Stimulated activated CD4-positive, alpha-beta T cell treated with anti-CD3 and anti-CD28 coated beads, Interleukin-15, amount 100 ng/mL, for 24 hours (primary cell): Measurements from ENCODE around the gene TPSB2.

Experiments used
- DNase-seq: peaks from one replicate; pipeline ENCODE4 v3.0.0-alpha.2; 2020

TPSB2 gene

GRCh38 chr16:1218061-1218929 is 11.7 kb downstream of the TPSB2 start:
- no peak for DNase-seq

DNA sequence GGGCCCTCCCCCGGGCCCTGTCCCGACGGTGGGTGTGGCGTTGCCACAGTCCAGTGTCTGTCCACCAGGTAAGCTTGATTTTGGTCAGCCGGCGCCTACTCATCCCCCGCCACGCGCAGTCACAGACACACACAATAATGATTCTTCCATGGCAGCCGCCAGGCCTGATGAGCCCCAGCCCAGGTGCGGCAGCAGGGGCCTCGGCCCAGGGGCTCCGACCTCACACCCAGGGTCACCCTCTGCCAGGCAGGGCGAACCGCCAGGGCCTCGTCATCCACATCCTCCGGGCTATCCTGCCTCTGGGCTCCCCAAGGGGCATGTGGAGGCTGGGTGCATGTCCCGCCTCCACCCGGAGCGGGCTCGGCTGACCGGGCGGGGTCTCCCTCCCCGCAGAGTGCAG is 12.5 kb downstream of the TPSB2 start:
- DNase-seq, result no peak

GRCh38 chr16:1216681-1217400 is 13.1 kb downstream of the TPSB2 start:
- no peak for DNase-seq

- no peak for DNase-seq
Observed at GRCh38 chr16:1216296-1216619, 13.7 kb downstream of the TPSB2 start.

DNA sequence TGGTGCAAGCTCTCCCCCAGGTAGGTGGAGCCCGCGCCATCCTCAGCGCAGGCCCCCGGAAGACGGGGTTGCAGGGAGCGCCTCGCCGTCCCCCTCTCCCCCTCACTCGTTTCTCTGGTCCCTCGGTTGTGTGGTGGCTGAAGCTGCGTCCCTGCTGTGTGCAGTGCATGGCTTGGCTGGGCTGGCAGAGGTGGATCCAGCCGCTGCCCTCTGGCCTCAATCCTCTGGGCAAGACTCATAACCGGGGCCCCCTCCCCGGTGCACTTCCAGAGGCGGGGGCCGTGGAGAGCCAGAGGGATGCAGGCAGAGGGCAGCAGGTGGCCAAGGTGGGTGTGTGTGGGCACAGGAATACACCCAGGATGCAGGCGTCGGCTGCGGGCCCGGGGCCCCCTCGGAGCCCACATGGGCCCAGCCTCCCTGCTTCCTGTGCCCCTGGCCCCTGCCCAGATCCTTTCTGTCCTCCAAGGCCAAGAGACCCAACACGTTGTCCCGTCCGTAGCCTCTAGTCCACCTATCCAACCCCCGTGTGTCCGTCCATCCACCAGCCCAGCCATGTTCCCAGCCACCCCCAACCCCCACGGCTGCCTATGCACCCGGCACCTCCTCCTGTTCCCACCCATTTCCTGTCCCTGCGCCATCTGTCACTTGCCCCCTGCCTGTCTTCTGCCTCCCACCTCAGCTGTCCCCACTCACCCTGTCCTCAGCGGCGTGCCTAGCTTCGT is 14.2 kb downstream of the TPSB2 start:
- DNase-seq, result no peak

DNA sequence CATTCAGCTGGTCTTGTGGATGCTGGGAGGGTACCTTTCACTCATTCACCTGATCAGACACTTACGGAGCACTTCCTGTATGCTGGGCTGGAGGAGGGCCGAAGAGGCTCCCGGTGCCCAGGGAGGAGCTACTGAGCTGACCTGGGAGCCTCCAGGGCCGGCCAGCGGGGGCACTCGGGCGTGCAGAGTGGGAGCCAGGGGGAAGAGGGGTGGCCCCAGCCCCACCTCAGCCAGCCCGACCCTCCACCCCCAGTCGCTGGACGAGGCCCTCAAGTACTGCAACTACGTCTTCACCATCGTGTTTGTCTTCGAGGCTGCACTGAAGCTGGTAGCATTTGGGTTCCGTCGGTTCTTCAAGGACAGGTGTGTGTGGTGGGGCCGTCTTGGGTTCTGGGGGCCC is 15.3 kb downstream of the TPSB2 start:
- no peak for DNase-seq

DNA sequence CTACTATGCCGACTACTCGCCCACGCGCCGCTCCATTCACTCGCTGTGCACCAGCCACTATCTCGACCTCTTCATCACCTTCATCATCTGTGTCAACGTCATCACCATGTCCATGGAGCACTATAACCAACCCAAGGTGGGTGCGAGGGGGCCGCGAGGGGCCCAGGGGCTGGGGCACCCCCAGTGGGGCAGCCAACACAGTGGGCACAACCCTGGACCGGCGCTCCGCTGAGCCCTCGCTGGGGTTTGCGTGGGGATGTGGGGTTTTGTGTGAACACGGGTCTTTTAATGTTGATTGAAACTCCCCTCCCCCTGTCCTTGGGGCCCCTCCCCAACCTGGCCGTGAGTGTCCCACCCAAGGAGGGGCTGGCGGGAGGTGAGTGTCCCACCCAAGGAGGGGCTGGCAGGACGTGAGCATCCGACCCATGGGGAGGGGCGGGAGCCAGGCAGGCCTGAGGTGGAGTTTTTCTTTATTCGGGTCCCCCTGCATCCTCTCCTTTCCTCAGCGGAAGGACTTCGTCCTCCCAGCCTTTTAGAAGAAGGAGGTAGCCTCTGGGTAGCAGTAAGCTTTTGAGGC is 16.1 kb downstream of the TPSB2 start:
- DNase-seq, result no peak

- no peak for DNase-seq
Observed at GRCh38 chr16:1213231-1213630, 16.8 kb downstream of the TPSB2 start.

DNA sequence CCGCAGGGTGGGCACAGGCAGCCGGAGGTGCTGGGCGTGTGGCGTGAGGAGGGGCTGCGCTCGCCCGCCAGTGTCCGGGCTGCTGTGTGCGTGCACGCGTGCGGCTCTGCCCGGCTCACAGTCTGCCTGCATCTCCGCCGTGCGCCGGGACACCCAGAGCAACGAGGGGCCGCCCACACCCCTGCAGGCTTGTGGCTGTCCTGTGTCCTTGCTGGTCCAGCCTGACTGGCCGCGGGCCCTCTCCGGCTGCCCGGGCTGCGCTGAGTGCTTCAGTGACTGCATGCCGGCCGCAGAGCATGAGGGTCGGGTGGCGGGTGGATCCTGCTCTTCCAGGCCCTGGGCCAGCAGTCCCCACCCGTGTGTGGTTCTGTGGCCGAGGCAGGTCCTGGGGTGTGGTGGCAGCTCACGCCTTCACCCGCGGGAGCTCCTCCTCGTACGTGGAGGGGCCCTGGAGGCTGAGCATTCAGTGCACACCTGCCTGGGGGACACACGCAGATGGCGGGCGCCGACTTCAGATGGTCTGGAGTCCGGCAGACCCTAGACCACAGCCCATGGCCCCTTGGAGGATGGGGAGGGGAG is 17.3 kb downstream of the TPSB2 start:
- no peak for DNase-seq

GRCh38 chr16:1211451-1212268 is 18.3 kb downstream of the TPSB2 start:
- DNase-seq, result no peak

- DNase-seq, result no peak
Observed at GRCh38 chr16:1210461-1210860, 19.5 kb downstream of the TPSB2 start.

- no peak for DNase-seq
Observed at GRCh38 chr16:1209081-1209480, 20.9 kb downstream of the TPSB2 start.

DNA sequence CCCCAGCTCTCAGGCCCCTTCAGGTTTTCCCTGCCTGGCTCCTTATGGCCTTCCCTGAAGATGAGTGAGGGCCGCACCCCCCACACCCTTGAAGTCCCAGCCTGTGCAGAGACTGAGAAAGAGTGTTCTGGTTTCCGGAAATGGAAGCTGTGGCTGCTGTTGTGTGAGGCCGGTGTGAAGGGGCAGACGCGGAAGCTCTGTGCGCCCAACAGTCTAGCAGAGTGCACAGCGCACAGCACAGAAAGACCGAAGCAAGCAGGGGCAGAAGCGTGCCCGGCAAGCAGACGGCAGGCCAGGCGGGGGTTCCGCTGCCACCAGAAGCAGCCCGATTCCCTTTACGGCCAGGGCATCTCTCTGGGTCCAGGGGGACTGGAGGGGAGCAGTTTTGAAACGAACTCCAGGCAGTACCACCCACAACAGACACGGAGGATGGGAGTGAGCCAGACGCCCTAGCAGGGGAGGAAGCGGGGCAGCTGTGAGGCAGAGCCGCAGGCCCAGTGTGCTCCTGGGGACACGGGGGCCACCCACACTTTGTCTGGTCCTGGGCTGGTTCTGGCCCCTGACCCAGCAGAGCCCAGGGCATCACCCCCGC is 21.6 kb downstream of the TPSB2 start:
- DNase-seq, result no peak

DNA sequence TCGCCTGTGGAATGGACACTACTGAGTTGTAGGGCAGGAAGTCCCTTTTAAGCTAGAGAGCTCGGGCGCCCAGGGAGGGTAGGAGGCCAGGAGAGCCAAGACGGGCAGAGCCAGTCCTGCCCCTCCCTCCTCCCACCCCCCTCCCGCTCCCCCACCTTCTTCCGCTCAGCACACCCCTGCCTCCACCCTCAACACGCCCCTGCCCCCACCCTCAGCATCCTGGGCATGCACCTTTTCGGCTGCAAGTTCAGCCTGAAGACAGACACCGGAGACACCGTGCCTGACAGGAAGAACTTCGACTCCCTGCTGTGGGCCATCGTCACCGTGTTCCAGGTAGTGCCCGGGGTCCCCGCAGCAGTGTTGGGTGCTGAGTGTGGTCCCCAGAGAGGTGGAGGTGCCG is 23.2 kb downstream of the TPSB2 start:
- DNase-seq, result no peak

GRCh38 chr16:1206326-1206725 is 23.7 kb downstream of the TPSB2 start:
- no peak for DNase-seq

DNA sequence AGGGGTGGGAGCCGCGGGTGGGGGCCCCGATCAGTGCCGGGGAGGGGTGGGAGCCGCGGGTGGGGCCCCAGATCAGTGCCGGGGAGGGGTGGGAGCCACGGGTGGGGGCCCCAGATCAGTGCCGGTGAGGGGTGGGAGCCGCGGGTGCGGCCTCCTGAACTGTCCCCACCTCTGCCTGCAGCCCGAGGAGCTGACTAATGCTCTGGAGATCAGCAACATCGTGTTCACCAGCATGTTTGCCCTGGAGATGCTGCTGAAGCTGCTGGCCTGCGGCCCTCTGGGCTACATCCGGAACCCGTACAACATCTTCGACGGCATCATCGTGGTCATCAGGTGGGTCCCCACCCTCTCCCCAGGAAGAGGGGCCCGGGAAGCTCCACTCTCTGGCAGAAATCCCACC is 25.1 kb downstream of the TPSB2 start:
- DNase-seq, result no peak

GRCh38 chr16:1202274-1202673 is 27.7 kb downstream of the TPSB2 start:
- no peak for DNase-seq

DNA sequence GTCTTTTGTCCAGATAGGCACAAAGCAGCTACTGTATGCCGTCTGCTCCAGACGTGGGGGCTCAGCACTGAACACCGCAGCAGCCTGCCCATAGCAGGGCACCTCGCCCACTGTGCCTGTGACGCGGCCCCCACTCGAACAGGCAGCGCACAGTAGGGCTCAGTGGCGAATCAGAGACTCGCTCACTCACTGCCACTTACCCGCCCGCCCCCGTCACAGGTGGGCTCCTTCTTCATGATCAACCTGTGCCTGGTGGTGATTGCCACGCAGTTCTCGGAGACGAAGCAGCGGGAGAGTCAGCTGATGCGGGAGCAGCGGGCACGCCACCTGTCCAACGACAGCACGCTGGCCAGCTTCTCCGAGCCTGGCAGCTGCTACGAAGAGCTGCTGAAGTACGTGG is 28.5 kb downstream of the TPSB2 start:
- no peak for DNase-seq

GRCh38 chr16:1200014-1200627 is 29.9 kb downstream of the TPSB2 start:
- DNase-seq, result no peak

DNA sequence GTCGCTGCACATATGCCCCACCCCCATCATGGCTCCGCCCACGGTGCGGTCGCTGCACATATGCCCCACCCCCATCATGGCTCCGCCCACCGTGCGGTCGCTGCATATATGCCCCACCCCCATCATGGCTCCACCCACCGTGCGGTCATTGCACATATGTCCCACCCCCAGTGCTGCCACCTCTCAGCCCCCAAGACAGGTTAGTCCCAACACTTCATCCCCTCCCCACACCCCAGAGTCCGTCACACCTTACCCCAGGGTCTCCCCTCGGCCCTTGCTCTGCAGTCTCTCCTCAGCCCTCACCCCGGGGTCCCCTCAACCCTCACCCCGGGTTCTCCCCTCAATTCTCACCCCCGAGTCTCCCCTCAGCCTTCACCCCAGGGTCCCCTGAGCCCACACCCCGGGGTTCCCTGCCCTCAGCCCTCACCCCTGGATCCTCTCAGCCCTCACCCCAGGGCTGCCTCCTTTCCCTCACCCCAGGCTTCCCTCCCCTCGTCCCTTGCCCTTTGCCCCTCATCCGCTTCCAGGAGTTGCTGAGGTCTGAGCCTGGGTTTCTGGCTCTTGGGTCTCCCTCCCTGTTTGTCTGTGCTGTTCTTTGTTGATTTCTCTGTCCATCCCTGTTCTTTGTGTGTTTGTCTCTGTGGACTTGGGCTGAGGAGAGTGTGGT is 30.5 kb downstream of the TPSB2 start:
- no peak for DNase-seq
